UCSD-AML1 (cell line): Measurements from ENCODE around the gene IGF1.

Source experiments
- DNase-seq: peaks from one replicate; lab custom pipeline; 2025; ENCODE audit not compliant: unreplicated experiment; lab: John Stamatoyannopoulos, UW

IGF1 gene

DNA sequence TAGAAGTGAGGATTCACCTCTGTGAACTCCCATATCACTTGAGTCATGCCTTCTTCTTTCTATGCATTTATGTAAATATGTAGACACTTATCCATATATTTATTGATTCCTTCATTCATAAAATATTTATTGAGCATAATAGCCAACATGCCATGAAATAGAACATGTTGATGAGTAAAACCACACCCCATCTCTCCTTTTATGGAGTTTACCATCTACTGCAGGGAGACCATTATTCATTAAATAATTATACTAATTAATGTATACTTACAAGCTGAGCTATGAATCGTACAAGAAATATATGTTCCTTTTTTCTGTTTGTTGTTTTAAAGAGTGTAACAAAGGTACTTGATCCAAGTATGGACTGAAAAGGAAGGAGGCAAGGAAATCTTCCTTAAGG is 17.4 kb upstream of the IGF1 start:
- DNase-seq: no peak

DNA sequence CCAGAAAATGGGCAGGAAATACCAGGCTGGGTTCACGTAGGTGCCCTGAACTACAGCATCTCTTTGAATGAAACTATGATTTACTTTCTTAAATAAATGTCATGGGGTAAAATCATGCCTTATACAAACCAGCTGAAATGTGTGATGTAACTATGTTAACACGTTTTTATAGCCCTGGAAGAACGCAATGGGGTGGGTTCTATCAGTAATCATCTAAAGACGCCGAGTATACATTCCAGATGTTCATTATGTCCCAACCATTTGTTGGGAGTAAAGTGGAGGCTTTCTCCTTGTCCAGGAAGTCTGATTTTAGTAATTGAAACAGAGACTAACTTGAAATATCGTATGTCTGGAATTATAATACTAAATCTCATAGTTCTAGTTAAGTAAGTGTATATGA is 16.2 kb upstream of the IGF1 start:
- no peak for DNase-seq

DNA sequence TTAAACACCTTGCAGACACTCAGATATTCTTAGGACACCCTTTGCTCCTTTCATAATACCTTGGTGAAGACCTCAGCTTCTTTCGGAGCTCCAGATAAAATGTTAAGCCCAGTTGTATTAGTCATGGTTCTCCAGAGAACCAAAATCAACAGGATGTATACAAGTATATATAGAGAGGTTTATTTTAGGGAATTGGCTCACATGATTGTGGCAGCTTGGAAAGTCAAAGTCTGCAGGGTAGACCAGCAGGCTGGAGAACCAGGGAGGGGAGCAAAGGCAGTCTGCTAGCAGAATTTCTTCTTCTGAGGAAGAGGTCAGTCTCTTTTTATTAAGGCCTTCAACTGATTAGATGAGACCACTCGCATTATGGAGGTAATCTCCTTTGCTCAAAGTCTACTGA is 6.9 kb upstream of the IGF1 start:
- no peak for DNase-seq

DNA sequence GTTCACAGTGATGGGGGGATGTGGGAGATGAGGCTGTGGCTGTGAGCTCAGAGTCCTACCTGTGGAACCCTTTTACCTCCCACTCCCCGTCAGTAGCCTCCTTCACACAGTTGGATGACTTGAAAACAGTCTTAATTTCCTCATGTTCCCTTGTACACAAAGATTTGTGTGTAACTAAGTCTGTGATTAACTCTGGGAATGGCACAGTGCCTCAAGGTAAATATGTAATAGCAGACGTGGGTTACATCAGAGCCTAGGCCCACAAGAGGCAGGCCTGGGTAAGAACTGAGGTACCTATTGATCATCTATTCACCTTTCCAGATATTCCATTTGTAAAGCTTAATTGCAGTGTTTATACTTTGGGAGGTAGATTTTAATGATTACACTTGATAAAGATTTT is 5.8 kb upstream of the IGF1 start:
- no peak for DNase-seq

GRCh38 chr12:102484428-102484958 is 4.1 kb upstream of the IGF1 start:
- DNase-seq: peak; percentile 32

- no peak for DNase-seq
These were observed 3.7 kb upstream of the IGF1 start for GRCh38 chr12:102484017-102484416.

DNA sequence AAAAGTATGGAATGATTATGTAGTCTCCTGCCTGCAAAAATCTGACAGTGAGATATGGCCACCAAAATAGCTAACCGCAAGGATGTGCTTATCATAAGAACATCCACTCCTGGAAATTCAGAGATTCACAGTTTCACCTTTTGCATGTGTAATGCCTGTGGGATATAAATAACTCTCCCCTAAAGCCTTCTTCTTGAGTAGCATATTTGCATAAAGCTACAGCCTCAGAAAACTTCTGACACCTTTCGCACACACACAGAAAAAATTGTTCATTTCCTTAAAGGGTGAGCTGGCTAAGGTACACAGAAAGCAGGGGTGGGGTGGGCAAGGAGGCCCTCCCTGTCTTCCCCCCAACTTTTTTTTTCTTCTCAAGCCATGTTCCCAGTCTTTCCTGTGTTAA is 3.1 kb upstream of the IGF1 start:
- DNase-seq: no peak

DNA sequence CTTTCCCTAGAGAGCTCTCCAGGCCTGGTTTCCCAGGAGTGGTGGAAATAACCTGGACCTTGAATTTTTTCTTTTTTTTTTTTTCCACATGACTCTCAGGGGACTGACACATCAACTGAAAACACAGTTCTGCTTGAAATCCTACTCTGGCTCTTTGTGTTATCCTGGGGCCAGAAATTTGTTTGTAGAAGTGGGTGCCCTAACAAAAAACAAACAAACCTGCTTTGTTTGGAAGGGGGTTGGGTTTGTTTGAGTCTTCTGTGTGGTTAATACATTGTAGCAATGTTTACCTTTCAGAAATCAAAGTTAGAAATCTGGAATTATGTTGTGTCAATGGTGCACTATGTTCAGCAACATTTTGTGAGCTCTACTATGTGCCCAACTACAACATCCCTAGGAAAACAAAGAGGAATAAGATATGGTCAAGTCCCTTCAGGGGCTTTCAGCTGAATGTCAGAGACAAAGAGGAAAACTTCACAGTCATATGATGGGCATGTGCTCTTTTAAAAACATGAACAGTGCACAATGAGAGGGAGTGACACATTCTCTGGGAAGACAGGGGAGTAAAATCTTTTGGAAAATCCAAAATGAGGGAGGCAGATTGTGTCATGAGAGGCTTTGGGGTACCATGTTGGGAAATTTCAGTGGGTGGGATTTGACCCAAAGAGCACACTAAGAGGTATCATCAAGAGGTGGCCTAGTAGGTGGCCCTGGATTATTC is 1.5 kb upstream of the IGF1 start:
- no peak for DNase-seq

- DNase-seq: no peak
These were observed 424 bp downstream of the IGF1 start for GRCh38 chr12:102479939-102480338.

- DNase-seq: no peak
These were observed 1.1 kb downstream of the IGF1 start for GRCh38 chr12:102479099-102479885.

GRCh38 chr12:102478405-102479098 is 1.8 kb downstream of the IGF1 start:
- DNase-seq: no peak

- DNase-seq: no peak
These were observed 5.0 kb downstream of the IGF1 start for GRCh38 chr12:102475355-102475754.

DNA sequence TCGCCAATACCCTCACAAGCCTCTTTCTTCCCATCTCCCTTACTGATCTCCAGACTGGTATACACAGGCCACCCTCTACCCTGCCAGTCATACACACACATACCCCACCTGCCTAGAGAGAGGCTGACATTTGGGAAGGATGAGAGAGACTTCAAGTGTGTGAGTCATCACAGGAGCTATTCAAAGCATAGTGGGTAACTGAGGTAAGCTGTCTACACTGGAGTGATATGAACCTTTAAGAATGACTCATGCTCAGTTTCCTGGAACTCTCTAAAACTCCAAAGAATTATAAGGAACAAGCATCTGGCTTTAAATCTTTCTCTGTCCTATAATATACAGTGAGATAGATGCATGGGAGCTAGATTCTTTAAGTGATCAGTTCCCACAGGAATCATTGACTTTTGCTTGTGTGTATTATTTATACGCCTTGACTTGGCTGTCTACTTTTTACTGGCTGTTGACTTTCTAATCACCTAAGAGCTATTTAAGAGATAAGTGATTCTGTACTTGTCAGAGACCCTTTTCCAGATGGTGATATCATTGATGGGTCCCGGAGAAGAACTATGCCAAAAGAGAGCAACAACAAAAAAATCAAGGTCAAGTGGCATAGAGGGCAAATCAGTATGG is 5.8 kb downstream of the IGF1 start:
- DNase-seq: no peak

DNA sequence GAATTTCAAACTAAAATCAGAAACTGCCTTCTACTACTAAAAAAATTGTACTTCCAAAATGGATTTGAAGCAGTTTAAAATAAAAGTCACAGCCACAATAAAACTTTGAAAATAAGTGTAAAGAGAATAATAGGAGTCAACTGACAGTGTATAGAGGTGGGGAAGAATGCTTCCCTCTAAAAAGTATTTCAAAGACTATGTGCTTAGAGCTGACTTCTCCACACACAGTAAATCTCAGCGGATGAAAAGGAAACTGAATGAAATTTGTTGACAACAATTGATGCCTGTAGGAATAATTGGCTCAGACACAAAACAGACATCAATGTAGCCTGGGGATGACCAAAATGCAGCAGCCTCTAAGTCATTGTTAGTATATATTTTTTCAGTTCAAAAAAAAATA is 7.9 kb downstream of the IGF1 start:
- no peak for DNase-seq

- DNase-seq: no peak
These were observed 8.8 kb downstream of the IGF1 start for GRCh38 chr12:102471556-102471955.

GRCh38 chr12:102470945-102471344 is 9.4 kb downstream of the IGF1 start:
- no peak for DNase-seq

GRCh38 chr12:102468261-102468915 is 12.0 kb downstream of the IGF1 start:
- no peak for DNase-seq

- DNase-seq: no peak
These were observed 14.4 kb downstream of the IGF1 start for GRCh38 chr12:102465762-102466560.

DNA sequence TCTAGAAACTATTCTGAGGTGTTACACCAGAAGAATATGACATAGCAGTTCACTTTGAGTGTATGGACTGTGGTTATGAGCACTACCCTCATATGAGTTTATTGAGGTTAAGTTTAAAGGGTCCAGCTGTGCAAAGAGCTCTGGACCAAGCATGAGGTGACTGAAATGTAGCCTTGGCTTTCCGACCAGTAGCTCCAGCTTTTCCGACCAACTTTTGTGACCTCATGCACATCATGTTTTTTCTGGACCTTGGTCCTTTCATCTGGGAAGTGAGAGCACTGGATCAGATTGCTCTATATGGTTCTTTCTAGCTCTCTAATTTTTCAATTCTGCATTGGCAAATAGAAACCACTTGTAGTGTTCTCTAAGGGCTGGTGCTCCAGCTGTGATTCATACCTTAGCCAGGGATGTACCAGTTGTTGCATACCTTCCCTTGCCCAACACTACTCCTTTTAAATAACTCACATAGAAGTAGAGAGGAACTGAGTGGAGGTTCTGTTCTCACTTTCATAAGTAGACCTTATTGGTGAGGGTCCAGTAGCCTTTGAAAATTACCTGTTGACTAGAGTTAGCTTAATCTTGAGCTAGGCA is 16.6 kb downstream of the IGF1 start:
- DNase-seq: no peak
